Kidney epithelial cell (primary cell): ENCODE measurements around the gene KASH5. TPM values are rescaled to one million over a fixed set of nuclear protein-coding genes. Genes with fewer than 3 reads are reported as not detected.

ENCODE experiments used
- DNase-seq: peaks from one replicate; pipeline ENCODE4 v3.0.0-alpha.2; 2010; ENCODE audit warnings: low read depth
- H3K27me3 ChIP-seq: 2 replicates; pipeline ENCODE4 v1.6.0; 2011; ENCODE audit warnings: low read length; ENCODE audit not compliant: control insufficient read depth, insufficient read depth
- H3K36me3 ChIP-seq: 2 replicates; pipeline ENCODE4 v1.5.1; 2011; ENCODE audit warnings: low read length; ENCODE audit not compliant: control insufficient read depth, insufficient read depth
- H3K4me3 ChIP-seq: 2 replicates; pipeline ENCODE4 v1.5.1; 2011; ENCODE audit warnings: low read depth, mild to moderate bottlenecking, control low read depth, low read length
- CTCF ChIP-seq: IDR thresholded peaks from 2 replicates; pipeline ENCODE4 v1.5.1; 2011; ENCODE audit warnings: mild to moderate bottlenecking, moderate library complexity, low read length, control low read depth, inconsistent platforms; ENCODE audit not compliant: insufficient read depth, poor library complexity, severe bottlenecking
- total RNA-seq: library from RNA; depleted of rRNA; stranded (reverse); fragments of >200 nt; gene quantifications from 2 replicates; pipeline ENCODE4 v1.2.3, GENCODE V29; 2015

The KASH5 gene
- total RNA-seq, 1 donor from 2014 or later: not detected

- no peak for TF ChIP-seq CTCF
- Histone ChIP-seq H3K36me3 (peaks cover 4% of the 10 kb centered on the region), H3K27me3 (peaks cover 13% of the 10 kb centered on the region), H3K4me3 (no peak overlapping the region)
- DNase-seq: no peak
Measured at GRCh38 chr19:49340865-49341718, 47.0 kb upstream of the KASH5 start.

GRCh38 chr19:49342291-49342721 lies 45.7 kb upstream of the KASH5 start:
- peaks cover 6% of the 10 kb centered on the region for H3K36me3 ChIP-seq
- peaks cover 13% of the 10 kb centered on the region for H3K27me3 ChIP-seq
- DNase-seq: no peak
- no peak for TF ChIP-seq CTCF
- H3K4me3 ChIP-seq: no peak overlapping the region

GRCh38 chr19:49343123-49343522 lies 44.9 kb upstream of the KASH5 start:
- DNase-seq: no peak
- H3K36me3 ChIP-seq: peaks cover 10% of the 10 kb centered on the region

GRCh38 chr19:49344505-49345423 lies 43.3 kb upstream of the KASH5 start:
- no peak for DNase-seq
- Histone ChIP-seq H3K27me3 (peaks cover 1% of the 10 kb centered on the region), H3K4me3 (no peak overlapping the region), H3K36me3 (peaks cover 10% of the 10 kb centered on the region)
- no peak for TF ChIP-seq CTCF

More at GRCh38 chr19:49343123-49343522, 44.9 kb upstream of the KASH5 start:
- no peak overlapping the region for H3K4me3 ChIP-seq
- H3K27me3 ChIP-seq: peaks cover 8% of the 10 kb centered on the region
- TF ChIP-seq CTCF: no peak

- no peak for DNase-seq
- Histone ChIP-seq H3K36me3 (peaks cover 13% of the 10 kb centered on the region), H3K4me3 (no peak overlapping the region), H3K27me3 (no peaks in the 10 kb centered on the region)
- no peak for TF ChIP-seq CTCF
Measured at GRCh38 chr19:49347191-49347590, 40.9 kb upstream of the KASH5 start.
